NOMO-1 (cell line): Measurements from ENCODE around the gene HGD.
"Not testable (repeated sequence)": the region's sequence is repeated elsewhere in the genome, so short reads cannot be mapped to it uniquely, and the experiment has no call there.

Source experiments
- DNase-seq, 2 experiments: peaks; one replicate each; lab custom pipeline; 2025; ENCODE audit not compliant: unreplicated experiment in 2 of 2; lab: John Stamatoyannopoulos, UW

The HGD gene

GRCh38 chr3:120680193-120680894 is 1.7 kb downstream of the HGD start:
- DNase-seq, result no peak

- DNase-seq, result peak in 1 of 2 experiments; percentile 24
Measured at GRCh38 chr3:120678984-120679383, 3.1 kb downstream of the HGD start.

GRCh38 chr3:120678331-120678947 is 3.6 kb downstream of the HGD start:
- DNase-seq, result peak; percentile 86 to 93

GRCh38 chr3:120677193-120677592 is 4.8 kb downstream of the HGD start:
- not testable (repeated sequence) for DNase-seq

GRCh38 chr3:120673116-120673515 is 8.9 kb downstream of the HGD start:
- DNase-seq, result no peak

GRCh38 chr3:120670576-120670975 is 11.5 kb downstream of the HGD start:
- no peak for DNase-seq

GRCh38 chr3:120664926-120665325 is 17.1 kb downstream of the HGD start:
- DNase-seq, result no peak

GRCh38 chr3:120661945-120662344 is 20.1 kb downstream of the HGD start:
- DNase-seq, result no peak

- DNase-seq, result no peak
Measured at GRCh38 chr3:120661106-120661905, 20.7 kb downstream of the HGD start.

- no peak for DNase-seq
Measured at GRCh38 chr3:120659834-120660233, 22.2 kb downstream of the HGD start.

- peak; percentile 54 to 77 for DNase-seq
Measured at GRCh38 chr3:120659285-120659684, 22.8 kb downstream of the HGD start.

GRCh38 chr3:120652896-120653545 is 29.0 kb downstream of the HGD start:
- DNase-seq, result no peak

- no peak for DNase-seq
Measured at GRCh38 chr3:120652281-120652680, 29.8 kb downstream of the HGD start.

GRCh38 chr3:120650311-120650710 is 31.7 kb downstream of the HGD start:
- DNase-seq, result no peak

- peak; percentile 27 to 47 for DNase-seq
Measured at GRCh38 chr3:120649830-120650233, 32.2 kb downstream of the HGD start.

- DNase-seq, result no peak
Measured at GRCh38 chr3:120648290-120648689, 33.7 kb downstream of the HGD start.

GRCh38 chr3:120646771-120647432 is 35.1 kb downstream of the HGD start:
- no peak for DNase-seq

- DNase-seq, result no peak
Measured at GRCh38 chr3:120645083-120645845, 36.8 kb downstream of the HGD start.

GRCh38 chr3:120642368-120642948 is 39.6 kb downstream of the HGD start:
- DNase-seq, result peak; percentile 49 to 79
